ENCODE measurements around the gene APLP1.

The APLP1 gene

GRCh38 chr19:35882114-35882832 lies 13.9 kb downstream of the APLP1 start:
- no peak overlapping the region for H3K4me3 ChIP-seq (replicated peaks in 1 of 2; ENCODE audit: low read depth in 2 of 2, low read length in 2 of 2)
- DNase-seq (ENCODE audit: low read depth in 2 of 2) = peak; percentile 87 to 89
- peak; percentile 44 for TF ChIP-seq CTCF (IDR thresholded peaks at IDR 0.05; ENCODE audit: low read depth, low read length)

DNA sequence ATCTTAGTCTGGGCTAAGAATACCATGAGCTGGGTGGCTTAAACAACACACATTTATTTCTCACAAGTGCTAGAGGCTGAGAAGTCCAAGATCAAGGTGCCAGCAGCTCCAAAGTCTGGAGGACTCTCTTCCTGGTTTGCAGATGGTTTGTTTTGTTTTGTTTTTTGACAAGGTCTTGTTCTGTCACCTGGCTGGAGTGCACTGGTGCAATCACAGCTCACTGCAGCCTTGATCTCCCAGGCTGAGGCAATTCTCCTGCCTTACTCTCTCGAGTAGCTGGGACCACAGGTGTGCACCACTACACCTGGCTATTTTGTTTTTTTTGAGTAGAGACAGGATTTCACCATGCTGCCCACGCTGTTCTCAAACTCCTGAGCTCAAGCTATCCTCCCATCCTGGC lies 15.5 kb downstream of the APLP1 start:
- no peak overlapping the region for H3K4me3 ChIP-seq (replicated peaks in 1 of 2; ENCODE audit: low read depth in 2 of 2, low read length in 2 of 2)
- DNase-seq (ENCODE audit: low read depth in 2 of 2) = no peak
- TF ChIP-seq CTCF (IDR thresholded peaks at IDR 0.05; ENCODE audit: low read depth, low read length) = no peak

- no peak for DNase-seq (ENCODE audit: low read depth in 2 of 2)
- no peak overlapping the region for H3K4me3 ChIP-seq (replicated peaks in 1 of 2; ENCODE audit: low read depth in 2 of 2, low read length in 2 of 2)
- no peak for TF ChIP-seq CTCF (IDR thresholded peaks at IDR 0.05; ENCODE audit: low read depth, low read length)
These were observed 16.9 kb downstream of the APLP1 start for GRCh38 chr19:35885225-35885738.

- no peak for TF ChIP-seq CTCF (IDR thresholded peaks at IDR 0.05; ENCODE audit: low read depth, low read length)
- DNase-seq (ENCODE audit: low read depth in 2 of 2) = no peak
- no peak overlapping the region for H3K4me3 ChIP-seq (replicated peaks in 1 of 2; ENCODE audit: low read depth in 2 of 2, low read length in 2 of 2)
These were observed 17.5 kb downstream of the APLP1 start for GRCh38 chr19:35885904-35886303.

GRCh38 chr19:35887197-35887596 lies 18.8 kb downstream of the APLP1 start:
- DNase-seq (ENCODE audit: low read depth in 2 of 2) = no peak
- no peak overlapping the region for H3K4me3 ChIP-seq (replicated peaks in 1 of 2; ENCODE audit: low read depth in 2 of 2, low read length in 2 of 2)
- no peak for TF ChIP-seq CTCF (IDR thresholded peaks at IDR 0.05; ENCODE audit: low read depth, low read length)

GRCh38 chr19:35888398-35888797 lies 20.0 kb downstream of the APLP1 start:
- TF ChIP-seq CTCF (IDR thresholded peaks at IDR 0.05; ENCODE audit: low read depth, low read length) = no peak
- no peak for DNase-seq (ENCODE audit: low read depth in 2 of 2)
- no peak overlapping the region for H3K4me3 ChIP-seq (replicated peaks in 1 of 2; ENCODE audit: low read depth in 2 of 2, low read length in 2 of 2)
